DND-41 (cell line): ENCODE results near the gene DAB1.

Source experiments
- EZH2 ChIP-seq: IDR thresholded peaks from 3 replicates; pipeline ENCODE4 v1.6.1; 2012; ENCODE audit warnings: borderline replicate concordance, low read depth, mild to moderate bottlenecking, moderate library complexity, low read length, inconsistent platforms; ENCODE audit not compliant: severe bottlenecking
- TF ChIP-seq, protein P1 (sequence below): IDR thresholded peaks from 2 replicates; pipeline ENCODE4 v1.5.1; 2012; ENCODE audit warnings: borderline replicate concordance, low read length, moderate library complexity, mild to moderate bottlenecking; ENCODE audit not compliant: poor library complexity, severe bottlenecking; ENCODE audit errors: extremely low read depth

GRCh38 chr1:57311006-57311405, 112.9 kb downstream of the DAB1 start:
- no peak for TF ChIP-seq EZH2
- TF ChIP-seq, protein P1, sequence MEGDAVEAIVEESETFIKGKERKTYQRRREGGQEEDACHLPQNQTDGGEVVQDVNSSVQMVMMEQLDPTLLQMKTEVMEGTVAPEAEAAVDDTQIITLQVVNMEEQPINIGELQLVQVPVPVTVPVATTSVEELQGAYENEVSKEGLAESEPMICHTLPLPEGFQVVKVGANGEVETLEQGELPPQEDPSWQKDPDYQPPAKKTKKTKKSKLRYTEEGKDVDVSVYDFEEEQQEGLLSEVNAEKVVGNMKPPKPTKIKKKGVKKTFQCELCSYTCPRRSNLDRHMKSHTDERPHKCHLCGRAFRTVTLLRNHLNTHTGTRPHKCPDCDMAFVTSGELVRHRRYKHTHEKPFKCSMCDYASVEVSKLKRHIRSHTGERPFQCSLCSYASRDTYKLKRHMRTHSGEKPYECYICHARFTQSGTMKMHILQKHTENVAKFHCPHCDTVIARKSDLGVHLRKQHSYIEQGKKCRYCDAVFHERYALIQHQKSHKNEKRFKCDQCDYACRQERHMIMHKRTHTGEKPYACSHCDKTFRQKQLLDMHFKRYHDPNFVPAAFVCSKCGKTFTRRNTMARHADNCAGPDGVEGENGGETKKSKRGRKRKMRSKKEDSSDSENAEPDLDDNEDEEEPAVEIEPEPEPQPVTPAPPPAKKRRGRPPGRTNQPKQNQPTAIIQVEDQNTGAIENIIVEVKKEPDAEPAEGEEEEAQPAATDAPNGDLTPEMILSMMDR: no peak
